B cell (primary cell): ENCODE data around the gene SLC45A3. TPM values are rescaled to one million over a fixed set of nuclear protein-coding genes. Genes with fewer than 3 reads are reported as not detected.
A peak's percentile ranks its signal among the peaks of the same experiment; 100 is the strongest.

Source experiments
- ATAC-seq: fragments of 200-7000 bp; cut with Tn5 transposase; one replicate; pipeline ENCODE4 v1.10.0; 2021; ENCODE audit warnings: low read depth, mild to moderate bottlenecking, moderate number of reproducible peaks, moderate library complexity
- CTCF ChIA-PET: fragments of 350-600 bp; sonication (Branson Sonifier 250); formaldehyde crosslinking; loops from one replicate; lab custom pipeline; 2021; ENCODE audit warnings: antibody characterized with exemption, inconsistent platforms; lab: Charles Lee
- POLR2A ChIA-PET: fragments of 350-600 bp; sonication (Branson Sonifier 250); formaldehyde crosslinking; loops from one replicate; lab custom pipeline; 2021; ENCODE audit warnings: antibody characterized with exemption; lab: Charles Lee
- DNase-seq: peaks from one replicate; pipeline ENCODE4 v3.0.0; 2013
- H2AFZ ChIP-seq: 2 replicates; pipeline ENCODE4 v1.6.1; 2012; ENCODE audit warnings: mild to moderate bottlenecking, low read depth, low read length; ENCODE audit not compliant: insufficient read depth, poor library complexity, severe bottlenecking
- H3K27ac ChIP-seq, 2 donors: 1 replicate in 1 of 2; 2 replicates in 1 of 2; pipeline ENCODE4 v1.5.1; 2012 to 2013; ENCODE audit warnings: low read length in 2 of 2, mild to moderate bottlenecking in 2 of 2, moderate library complexity in 1 of 2
- H3K27me3 ChIP-seq, 4 experiments: fragments of 200-600 bp in 1 of 4; sonication (generic) in 1 of 4; replicated peaks in 1 of 4; 1 replicate in 2 of 4; 2 replicates in 2 of 4; pipeline versions ENCODE4 v1.6.1 to v1.7.0; 2013 to 2016; ENCODE audit warnings: low read length in 3 of 4, mild to moderate bottlenecking in 2 of 4, mixed read lengths in 1 of 4, moderate library complexity in 1 of 4; ENCODE audit not compliant: insufficient read depth in 4 of 4, control insufficient read depth in 3 of 4; ENCODE audit errors: control extremely low read depth in 1 of 4
- H3K36me3 ChIP-seq, 2 experiments: replicated peaks in 1 of 2; 1 replicate in 1 of 2; 2 replicates in 1 of 2; pipeline versions ENCODE4 v1.6.1 to v1.7.1; 2013; ENCODE audit warnings: low read length in 1 of 2; ENCODE audit not compliant: insufficient read depth in 2 of 2, control insufficient read depth in 1 of 2; ENCODE audit errors: control extremely low read depth in 1 of 2, extremely low read depth in 1 of 2
- H3K4me1 ChIP-seq, 2 donors: fragments of 200-600 bp in 1 of 2; sonication (generic) in 1 of 2; 1 replicate in 1 of 2; 2 replicates in 1 of 2; pipeline versions ENCODE4 v1.5.1 to v1.6.1; 2013 to 2017; ENCODE audit warnings: low read length in 2 of 2; ENCODE audit not compliant: control insufficient read depth in 2 of 2, insufficient read depth in 2 of 2
- H3K4me2 ChIP-seq: replicated peaks from 2 replicates; pipeline ENCODE3; 2012; ENCODE audit warnings: mild to moderate bottlenecking, low read depth, low read length; ENCODE audit not compliant: poor library complexity, severe bottlenecking
- H3K4me3 ChIP-seq, 5 experiments: fragments of 200-600 bp in 1 of 5; sonication (generic) in 1 of 5; 1 replicate in 3 of 5; 2 replicates in 2 of 5; pipeline versions ENCODE4 v1.5.1 to v1.7.0; 2011 to 2016; ENCODE audit warnings: low read length in 4 of 5, mild to moderate bottlenecking in 4 of 5, low read depth in 2 of 5, control low read depth in 1 of 5, moderate library complexity in 1 of 5; ENCODE audit not compliant: insufficient read depth in 1 of 5; ENCODE audit errors: control extremely low read depth in 1 of 5, extremely low read depth in 1 of 5
- H3K79me2 ChIP-seq: fragments of 200-600 bp; sonication (generic); one replicate; pipeline ENCODE4 v1.6.0; 2016; ENCODE audit warnings: low read length; ENCODE audit not compliant: control insufficient read depth, insufficient read depth
- H3K9ac ChIP-seq: fragments of 200-600 bp; sonication (generic); 2 replicates; pipeline ENCODE4 v1.6.1; 2017; ENCODE audit warnings: mild to moderate bottlenecking, low read length, moderate library complexity
- H3K9me3 ChIP-seq, 3 donors: one replicate each; pipeline versions ENCODE4 v1.6.1 to v1.7.1; 2013; ENCODE audit warnings: low read length in 2 of 3; ENCODE audit not compliant: control insufficient read depth in 2 of 3, insufficient read depth in 1 of 3; ENCODE audit errors: control extremely low read depth in 1 of 3
- H4K20me1 ChIP-seq: 2 replicates; pipeline ENCODE4 v1.6.0; 2012; ENCODE audit warnings: mild to moderate bottlenecking, low read length; ENCODE audit not compliant: insufficient read depth, control insufficient read depth, poor library complexity, severe bottlenecking
- H3K27ac Mint-ChIP-seq: one replicate; pipeline ENCODE4 v1.8.0; 2021; ENCODE audit warnings: mixed read lengths
- H3K27me3 Mint-ChIP-seq: one replicate; pipeline ENCODE4 v1.8.0; 2021; ENCODE audit warnings: mixed read lengths
- H3K4me1 Mint-ChIP-seq: one replicate; pipeline ENCODE4 v1.8.0; 2021; ENCODE audit warnings: mixed read lengths
- H3K4me3 Mint-ChIP-seq: one replicate; pipeline ENCODE4 v1.8.0; 2021; ENCODE audit warnings: mixed read lengths
- H3K9me3 Mint-ChIP-seq: one replicate; pipeline ENCODE4 v1.8.0; 2022; ENCODE audit warnings: mixed read lengths; ENCODE audit not compliant: insufficient read depth
- EZH2 ChIP-seq: IDR thresholded peaks from 2 replicates; pipeline ENCODE4 v1.6.1; 2012; ENCODE audit warnings: borderline replicate concordance, low read depth, mild to moderate bottlenecking, moderate library complexity, low read length; ENCODE audit not compliant: insufficient read depth, poor library complexity, severe bottlenecking
- WGBS: methylation state at CpG from one replicate; pipeline ENCODE4 v1.1.5; 2013; ENCODE audit warnings: missing lambda C conversion rate; ENCODE audit not compliant: insufficient coverage; 5-methylcytosine and 5-hydroxymethylcytosine counted together
- intact Hi-C: fragments of 100-400 bp; cut with micrococcal nuclease; formaldehyde crosslinking; loops from one replicate; pipeline ENCODE4 v1.10.0; 2022
- polyA plus RNA-seq: library from polyadenylated mRNA; depleted of rRNA; stranded (reverse); fragments of >200 nt; gene quantifications from 2 replicates; pipeline ENCODE4 v1.2.3, GENCODE V29; 2012
- total RNA-seq, 2 donors: library from RNA; stranded (reverse); fragments of 120-200 nt in 1 of 2; gene quantifications; 1 replicate in 1 of 2; 2 replicates in 1 of 2; pipeline versions ENCODE4 v1.2.3 to v1.2.4, GENCODE V29; 2013 to 2022
- TF ChIP-seq, protein P1 (sequence below): fragments of 200-600 bp; IDR thresholded peaks from one replicate; pipeline ENCODE4 v1.8.0; 2022; ENCODE audit warnings: antibody characterized with exemption, mild to moderate bottlenecking

The SLC45A3 gene
- total and polyA plus RNA-seq, 2 donors (not counting 1 experiment from before 2014, with no cell fraction given): 5.0 to 23.9 TPM

DNA sequence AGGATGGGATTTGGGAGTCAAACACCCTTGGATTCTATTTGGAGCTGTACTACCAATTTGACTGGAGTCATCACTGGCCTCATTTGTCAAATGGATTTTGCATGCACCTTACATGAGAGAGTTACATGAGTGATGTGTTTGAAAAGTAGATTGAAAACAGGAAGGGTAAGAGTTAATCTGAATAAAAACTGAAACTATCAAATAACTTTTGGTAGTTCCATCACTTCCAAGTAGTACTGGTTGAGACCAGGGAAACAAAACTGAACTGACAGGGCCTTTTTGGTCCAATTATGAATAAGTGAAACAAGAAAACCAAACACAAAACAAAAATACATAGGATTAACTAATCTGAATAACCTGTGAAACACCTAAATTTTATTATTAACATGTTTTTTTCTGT, 39.5 kb upstream of the SLC45A3 start:
- ATAC-seq (no peak), DNase-seq (no peak)
- H3K27ac ChIP-seq: no peak overlapping the region
- no peaks in the 10 kb centered on the region for H3K27me3 ChIP-seq
- TF ChIP-seq EZH2: no peak
- TF ChIP-seq, protein P1, sequence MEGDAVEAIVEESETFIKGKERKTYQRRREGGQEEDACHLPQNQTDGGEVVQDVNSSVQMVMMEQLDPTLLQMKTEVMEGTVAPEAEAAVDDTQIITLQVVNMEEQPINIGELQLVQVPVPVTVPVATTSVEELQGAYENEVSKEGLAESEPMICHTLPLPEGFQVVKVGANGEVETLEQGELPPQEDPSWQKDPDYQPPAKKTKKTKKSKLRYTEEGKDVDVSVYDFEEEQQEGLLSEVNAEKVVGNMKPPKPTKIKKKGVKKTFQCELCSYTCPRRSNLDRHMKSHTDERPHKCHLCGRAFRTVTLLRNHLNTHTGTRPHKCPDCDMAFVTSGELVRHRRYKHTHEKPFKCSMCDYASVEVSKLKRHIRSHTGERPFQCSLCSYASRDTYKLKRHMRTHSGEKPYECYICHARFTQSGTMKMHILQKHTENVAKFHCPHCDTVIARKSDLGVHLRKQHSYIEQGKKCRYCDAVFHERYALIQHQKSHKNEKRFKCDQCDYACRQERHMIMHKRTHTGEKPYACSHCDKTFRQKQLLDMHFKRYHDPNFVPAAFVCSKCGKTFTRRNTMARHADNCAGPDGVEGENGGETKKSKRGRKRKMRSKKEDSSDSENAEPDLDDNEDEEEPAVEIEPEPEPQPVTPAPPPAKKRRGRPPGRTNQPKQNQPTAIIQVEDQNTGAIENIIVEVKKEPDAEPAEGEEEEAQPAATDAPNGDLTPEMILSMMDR: no peak
- H3K9me3 ChIP-seq: peaks cover 0 to 3% (median 0%) of the 10 kb centered on the region in 3 donors
- H3K36me3 ChIP-seq: peaks cover 13 to 74% of the 10 kb centered on the region in 2 experiments
- intact Hi-C loops: no loop called here
- H2AFZ ChIP-seq: no peak overlapping the region
- H3K4me3 Mint-ChIP-seq: no peak overlapping the region
- H3K27ac Mint-ChIP-seq: no peak overlapping the region
- no peaks in the 10 kb centered on the region for H4K20me1 ChIP-seq
- H3K4me2 ChIP-seq: no peak overlapping the region
- H3K9ac ChIP-seq: no peak overlapping the region
- peaks cover 5% of the 10 kb centered on the region for H3K4me1 Mint-ChIP-seq
- no peaks in the 10 kb centered on the region for H3K9me3 Mint-ChIP-seq
- no peak overlapping the region for H3K4me3 ChIP-seq
- H3K4me1 ChIP-seq: no peaks in the 10 kb centered on the region
- peaks cover 10% of the 10 kb centered on the region for H3K79me2 ChIP-seq
- no peaks in the 10 kb centered on the region for H3K27me3 Mint-ChIP-seq
- CTCF ChIA-PET: interaction anchor here (7.6 kb wide), 1 partner anchor 60 kb away, joined by 45 read pairs; no protein-coding TSS in a partner anchor
- POLR2A ChIA-PET: no interaction called here

DNA sequence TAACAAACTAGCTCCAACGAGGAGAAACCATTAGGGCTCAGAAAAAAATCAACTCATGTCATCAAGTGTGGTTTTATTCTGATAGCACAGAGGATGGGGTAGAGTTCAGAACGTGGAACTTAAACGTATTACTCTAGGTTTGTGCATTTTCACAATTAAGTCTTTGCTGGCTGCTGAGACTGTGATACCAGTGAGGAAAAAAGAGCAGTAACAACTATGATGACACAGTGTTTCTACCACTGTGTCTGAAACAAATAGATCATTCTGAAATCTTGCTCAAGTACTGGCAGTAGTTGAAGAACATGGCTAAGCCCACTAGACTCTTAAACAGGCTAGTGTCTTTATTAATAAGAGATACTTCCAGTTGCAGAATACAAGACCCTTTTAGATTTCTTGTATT, 38.7 kb upstream of the SLC45A3 start:
- Mint-ChIP-seq H3K4me1 (peaks cover 5% of the 10 kb centered on the region), H3K4me3 (no peak overlapping the region), H3K27ac (peak overlapping the region; percentile 15), H3K27me3 (no peaks in the 10 kb centered on the region), H3K9me3 (no peaks in the 10 kb centered on the region)
- Histone ChIP-seq H3K27ac (no peak overlapping the region), H3K79me2 (peaks cover 6% of the 10 kb centered on the region), H3K4me3 (no peak overlapping the region), H4K20me1 (no peaks in the 10 kb centered on the region), H3K9ac (no peak overlapping the region), H3K4me2 (no peak overlapping the region), H3K4me1 (no peaks in the 10 kb centered on the region), H3K36me3 (peaks cover 13 to 67% of the 10 kb centered on the region in 2 experiments), H3K9me3 (peaks cover 0 to 3% (median 0%) of the 10 kb centered on the region in 3 donors), H2AFZ (no peak overlapping the region), H3K27me3 (no peaks in the 10 kb centered on the region)
- 100% methylated on average over 1 of the region's 3 CpGs for WGBS
- ChIA-PET POLR2A (no interaction called here), CTCF (interaction anchor here (7.6 kb wide), 1 partner anchor 60 kb away, joined by 45 read pairs; no protein-coding TSS in a partner anchor)
- no peak for ATAC-seq
- DNase-seq: no peak
- TF ChIP-seq EZH2: no peak
- intact Hi-C loops: no loop called here
